GM19397 (cell line): ENCODE data around the gene RAD51B.
"Not testable (repeated sequence)": the region's sequence is repeated elsewhere in the genome, so short reads cannot be mapped to it uniquely, and the experiment has no call there.

Source experiments
- ATAC-seq: cut with Tn5 transposase; IDR thresholded peaks from one replicate; pipeline ENCODE4 v1.9.1; 2021; ENCODE audit warnings: mild to moderate bottlenecking, moderate library complexity; ENCODE audit not compliant: unreplicated experiment

Gene RAD51B

GRCh38 chr14:68106456-68106855 is 286.9 kb downstream of the RAD51B start:
- no peak for ATAC-seq

DNA sequence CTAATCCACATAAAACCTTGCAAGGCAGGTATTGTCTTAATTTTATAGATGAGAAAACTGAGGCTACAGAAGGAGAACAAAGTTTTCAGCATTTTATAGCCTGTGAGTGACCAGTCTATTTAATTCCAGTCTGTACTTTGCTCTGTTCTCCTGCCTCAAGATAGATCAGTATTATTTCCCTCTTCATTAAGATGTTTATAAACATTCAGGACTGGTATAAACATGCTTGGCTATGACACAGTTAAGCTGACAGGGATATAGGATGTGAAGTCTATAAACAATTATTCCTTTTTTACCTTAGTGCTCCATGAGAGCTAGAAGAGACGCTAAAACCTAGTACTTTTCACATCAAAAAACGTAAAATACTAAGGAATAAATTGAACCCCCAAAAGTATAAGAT is 287.3 kb downstream of the RAD51B start:
- no peak for ATAC-seq

DNA sequence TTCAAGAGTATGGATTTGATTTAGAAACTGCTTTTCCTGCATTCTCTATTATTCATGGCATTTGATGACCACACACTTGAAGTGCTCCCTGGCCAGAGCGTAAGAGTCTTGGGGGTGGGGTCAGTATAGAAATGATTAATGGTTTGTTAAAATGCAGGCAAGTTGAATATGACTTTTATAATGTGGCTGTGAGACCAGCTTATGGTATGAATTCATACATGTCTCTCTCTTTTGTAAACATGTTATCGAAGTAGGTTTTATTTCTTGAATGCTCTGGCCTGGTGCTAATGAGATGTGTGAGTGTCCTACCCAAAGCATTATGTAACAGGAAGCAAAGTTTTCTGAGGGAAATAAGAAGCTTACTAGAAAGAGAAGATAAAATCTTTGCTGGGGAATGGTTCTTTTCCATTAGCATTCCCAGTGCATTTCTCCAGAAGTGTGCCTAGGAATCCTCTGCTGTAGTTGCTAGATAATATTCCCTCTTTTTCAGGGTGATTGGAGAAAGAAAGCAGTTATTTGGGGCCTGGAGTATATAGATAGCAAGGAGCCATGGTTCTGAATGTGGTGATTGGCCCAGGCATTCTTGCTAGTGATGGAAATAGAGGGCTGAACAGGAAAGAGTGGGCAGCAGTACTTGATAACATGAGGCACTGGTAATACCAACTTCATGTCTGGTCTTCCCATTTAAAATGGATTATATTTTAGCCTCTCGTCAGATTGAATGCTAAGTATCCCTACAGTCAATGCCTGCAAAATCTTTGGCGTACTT is 289.7 kb downstream of the RAD51B start:
- no peak for ATAC-seq

DNA sequence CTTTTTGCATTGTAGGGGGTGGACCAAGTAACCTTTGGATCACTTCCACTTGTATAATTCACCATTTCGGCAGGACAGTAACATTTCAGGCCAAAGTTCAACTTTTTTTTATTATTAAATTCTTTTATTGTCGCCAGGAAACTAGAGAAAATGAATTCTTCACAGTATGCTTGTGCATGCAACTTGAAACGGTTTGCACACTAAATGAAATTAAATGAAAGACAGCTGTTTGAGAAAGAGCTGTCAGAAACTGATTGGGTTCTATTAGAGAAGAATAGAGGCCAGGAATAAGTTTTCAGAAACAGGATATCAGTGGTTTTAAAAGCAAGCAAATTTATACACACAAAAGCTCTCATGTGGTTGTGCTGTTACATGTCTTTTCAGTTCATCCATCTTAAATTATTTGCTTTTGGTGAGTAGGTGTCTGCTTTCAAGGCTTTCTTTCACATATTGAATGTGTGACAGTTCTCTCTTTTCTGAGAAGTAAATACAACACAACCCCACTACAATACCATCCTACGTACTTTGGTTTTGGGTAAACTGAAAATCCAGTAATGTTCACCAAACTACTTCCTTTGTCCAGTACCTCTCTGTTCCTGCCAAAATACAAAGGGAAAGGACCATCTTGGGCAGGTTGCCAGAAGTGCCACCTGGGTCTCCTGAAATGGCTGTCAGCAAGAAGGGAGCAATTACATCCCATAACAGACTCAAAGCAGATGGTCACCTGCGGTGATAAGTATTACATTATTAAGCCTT is 291.7 kb downstream of the RAD51B start:
- ATAC-seq: no peak

DNA sequence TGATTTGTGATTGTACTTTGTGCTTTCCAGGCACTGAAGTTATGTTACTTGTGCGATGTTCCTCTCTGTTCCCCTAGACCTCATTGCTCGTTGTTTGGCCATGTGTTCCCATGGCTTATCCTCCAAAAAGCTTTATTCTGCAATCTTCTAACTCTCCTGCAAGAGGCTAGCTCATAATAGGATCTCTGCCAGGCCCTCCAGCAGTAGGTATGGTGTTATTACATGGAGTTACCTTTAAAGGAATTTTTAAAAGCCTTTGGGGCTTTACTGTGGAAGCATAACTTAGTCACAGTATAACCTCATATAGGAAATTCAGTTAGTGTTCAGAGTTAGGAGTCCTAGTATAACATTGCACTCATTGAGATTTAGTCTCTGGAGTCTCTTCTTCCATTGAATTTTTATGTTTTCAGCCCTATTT is 292.3 kb downstream of the RAD51B start:
- ATAC-seq: no peak

DNA sequence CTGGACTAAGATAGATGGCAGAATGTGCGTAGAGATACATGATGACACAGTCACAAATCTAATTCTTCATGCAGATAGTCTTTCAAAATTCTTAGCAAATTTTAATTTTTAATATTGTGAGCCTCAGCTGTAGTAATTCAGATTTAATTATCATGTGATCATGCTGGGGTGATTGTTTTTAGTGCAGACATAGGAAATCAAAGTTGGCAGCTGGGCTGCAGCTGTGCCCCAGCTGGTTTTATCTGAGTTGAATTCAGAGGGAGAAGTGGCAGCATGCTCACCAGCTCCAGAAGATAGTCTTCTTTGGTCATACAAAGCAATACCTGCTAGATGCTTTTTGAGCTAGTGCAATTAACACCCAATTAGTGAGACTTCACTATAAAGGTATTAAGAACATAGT is 292.9 kb downstream of the RAD51B start:
- no peak for ATAC-seq

- ATAC-seq: no peak
These were observed 293.9 kb downstream of the RAD51B start for GRCh38 chr14:68113343-68113930.

GRCh38 chr14:68115952-68116351 is 296.4 kb downstream of the RAD51B start:
- not testable (repeated sequence) for ATAC-seq

DNA sequence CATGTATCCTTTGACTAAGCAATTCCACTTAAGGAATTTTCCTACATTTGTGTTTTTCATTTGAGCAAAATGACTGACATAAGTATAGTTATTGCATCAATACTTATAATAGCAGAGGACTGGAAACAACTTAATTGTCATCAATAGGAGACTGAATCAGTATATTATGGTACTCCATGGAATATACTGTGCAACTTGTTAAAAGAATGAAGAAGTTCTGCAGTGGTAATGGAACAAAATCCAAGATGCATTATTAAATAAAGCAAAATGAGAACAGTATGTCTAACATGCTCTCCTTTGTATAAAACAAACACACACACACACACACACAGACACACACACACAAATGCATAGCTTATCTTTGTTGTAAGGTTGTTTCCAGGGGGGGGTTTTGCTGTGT is 303.1 kb downstream of the RAD51B start:
- ATAC-seq: no peak

DNA sequence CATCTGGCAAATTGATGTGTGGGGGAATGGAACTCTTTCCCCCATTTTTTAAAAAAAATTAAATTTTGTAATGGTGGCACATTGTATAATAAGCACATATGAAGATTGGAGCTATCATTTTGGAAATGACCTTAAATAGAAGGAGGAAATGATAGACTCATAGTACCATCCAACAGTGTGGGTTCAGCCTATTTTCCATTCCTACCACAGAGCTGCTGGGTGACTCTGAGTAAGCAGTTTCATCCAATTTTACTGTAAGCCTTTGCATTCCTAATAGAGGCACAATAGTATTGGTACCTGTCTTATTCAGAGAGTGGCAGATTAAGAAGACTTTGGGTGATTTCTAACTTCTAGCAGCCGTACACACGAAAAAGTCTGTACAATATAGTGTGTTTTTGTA is 304.5 kb downstream of the RAD51B start:
- ATAC-seq: no peak

DNA sequence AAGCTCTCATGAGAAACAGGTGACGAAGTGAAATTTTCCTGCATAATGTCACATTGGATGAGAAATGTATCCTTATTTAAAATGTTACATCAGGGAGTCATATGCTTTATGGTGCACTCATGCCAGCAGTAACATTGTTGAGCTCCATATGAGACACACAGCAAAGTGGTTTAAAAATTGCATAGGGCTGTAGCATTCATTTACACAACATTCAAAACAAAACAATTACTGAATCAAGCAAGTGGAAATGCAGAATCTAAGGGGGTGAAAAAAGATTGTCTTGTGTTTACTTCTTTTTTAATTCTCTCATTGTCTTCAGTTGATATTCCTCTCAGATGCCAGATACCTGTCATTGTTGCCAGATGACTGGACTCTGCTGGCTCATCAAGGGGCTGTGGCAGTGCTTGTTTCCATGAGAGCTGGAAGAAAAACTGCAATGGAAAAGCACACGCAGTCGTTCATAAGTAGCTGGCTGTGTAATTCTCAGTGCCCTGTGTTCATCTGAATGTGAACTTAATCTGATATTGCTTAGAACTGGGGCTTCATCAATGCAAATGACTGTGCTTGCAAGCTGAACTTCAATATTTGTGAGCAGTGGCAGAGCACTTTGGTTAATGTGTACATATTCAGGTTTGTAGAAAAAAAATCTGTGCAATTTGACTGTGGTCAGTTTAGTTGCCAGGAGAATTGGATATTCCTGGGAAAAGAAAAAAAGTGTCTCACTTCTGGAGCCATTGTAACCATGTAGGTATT is 305.6 kb downstream of the RAD51B start:
- ATAC-seq: no peak

DNA sequence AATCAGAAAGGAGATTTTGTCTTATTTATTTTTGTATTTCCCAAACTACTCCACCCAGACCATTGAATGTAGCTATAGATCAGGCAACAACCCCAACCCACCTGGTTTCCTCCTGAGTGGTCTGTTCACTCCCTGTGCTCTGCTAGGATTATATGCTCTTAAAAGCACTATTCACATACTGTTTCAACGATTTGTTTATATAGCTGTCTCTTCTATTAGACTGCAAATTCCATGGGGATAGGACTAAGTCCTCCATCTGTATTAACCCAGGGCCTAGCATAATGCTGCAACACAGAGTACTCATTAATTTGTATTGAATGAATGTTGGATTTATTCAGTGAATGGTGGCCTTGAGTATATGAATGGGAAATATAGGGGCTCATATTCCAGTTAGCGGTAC is 307.6 kb downstream of the RAD51B start:
- ATAC-seq: no peak

GRCh38 chr14:68131907-68132306 is 312.3 kb downstream of the RAD51B start:
- ATAC-seq: no peak

DNA sequence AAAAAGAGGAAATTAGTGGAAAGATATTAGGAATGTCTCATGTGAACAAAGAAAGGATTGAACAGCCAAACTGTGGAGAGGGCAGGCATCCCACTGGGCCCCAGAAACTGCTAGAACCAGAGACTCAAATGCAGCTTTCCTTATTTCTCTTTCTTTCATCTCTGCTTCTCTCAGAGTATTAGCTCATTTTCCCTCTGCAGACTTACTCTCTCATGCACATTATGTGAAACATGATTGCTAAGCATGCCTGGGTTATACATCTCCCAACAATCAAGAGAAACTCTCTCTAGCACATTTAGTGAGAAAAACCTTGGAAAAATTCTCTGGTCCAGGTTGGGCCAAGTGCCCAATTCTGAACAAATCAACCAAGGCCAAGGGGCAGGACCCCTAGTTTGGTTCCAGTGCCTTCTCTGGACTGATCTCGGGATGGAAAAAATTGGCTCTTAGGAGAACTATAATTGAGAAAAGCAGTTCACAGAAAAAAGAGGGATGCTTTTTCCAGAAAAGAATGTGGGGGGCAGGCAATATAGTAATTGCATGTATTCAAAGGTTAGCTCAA is 313.1 kb downstream of the RAD51B start:
- ATAC-seq: no peak

DNA sequence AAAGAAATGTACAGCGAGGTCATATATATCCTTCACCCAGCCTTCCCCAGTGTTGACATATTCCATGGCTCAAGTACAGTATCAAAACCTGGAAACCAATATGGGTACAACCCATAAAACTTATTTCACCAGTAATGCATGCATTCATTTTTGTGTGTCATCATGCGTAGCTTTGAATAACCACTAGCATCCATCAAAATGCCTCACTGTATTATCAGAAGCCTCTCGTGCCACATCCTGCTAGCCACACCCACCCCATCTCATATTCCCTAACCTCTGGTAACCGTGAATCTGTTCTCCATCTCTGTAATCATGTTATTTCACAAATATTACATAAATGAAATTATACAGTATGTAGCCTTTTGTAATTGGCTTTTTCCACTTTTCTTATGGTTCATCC is 314.3 kb downstream of the RAD51B start:
- ATAC-seq: no peak

DNA sequence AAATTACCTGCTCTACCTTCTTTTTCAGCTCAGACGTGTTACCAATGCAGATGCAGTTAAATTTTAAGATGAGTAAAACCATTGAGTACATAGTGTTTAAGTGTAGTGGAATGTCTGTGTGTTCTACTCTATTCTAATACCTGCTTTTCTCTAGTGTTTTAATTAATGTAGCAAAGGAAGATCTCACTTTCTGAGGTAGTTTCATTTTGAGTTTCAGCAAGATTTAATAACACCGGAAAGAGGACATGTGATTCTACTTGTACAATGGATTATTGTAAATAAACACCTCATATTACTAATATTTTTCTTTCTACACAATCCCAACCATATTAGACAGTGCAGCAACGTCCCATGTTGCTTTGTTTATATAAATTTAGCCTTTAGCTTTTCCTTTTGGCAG is 315.4 kb downstream of the RAD51B start:
- ATAC-seq: no peak

GRCh38 chr14:68135566-68135965 is 316.0 kb downstream of the RAD51B start:
- ATAC-seq: no peak

DNA sequence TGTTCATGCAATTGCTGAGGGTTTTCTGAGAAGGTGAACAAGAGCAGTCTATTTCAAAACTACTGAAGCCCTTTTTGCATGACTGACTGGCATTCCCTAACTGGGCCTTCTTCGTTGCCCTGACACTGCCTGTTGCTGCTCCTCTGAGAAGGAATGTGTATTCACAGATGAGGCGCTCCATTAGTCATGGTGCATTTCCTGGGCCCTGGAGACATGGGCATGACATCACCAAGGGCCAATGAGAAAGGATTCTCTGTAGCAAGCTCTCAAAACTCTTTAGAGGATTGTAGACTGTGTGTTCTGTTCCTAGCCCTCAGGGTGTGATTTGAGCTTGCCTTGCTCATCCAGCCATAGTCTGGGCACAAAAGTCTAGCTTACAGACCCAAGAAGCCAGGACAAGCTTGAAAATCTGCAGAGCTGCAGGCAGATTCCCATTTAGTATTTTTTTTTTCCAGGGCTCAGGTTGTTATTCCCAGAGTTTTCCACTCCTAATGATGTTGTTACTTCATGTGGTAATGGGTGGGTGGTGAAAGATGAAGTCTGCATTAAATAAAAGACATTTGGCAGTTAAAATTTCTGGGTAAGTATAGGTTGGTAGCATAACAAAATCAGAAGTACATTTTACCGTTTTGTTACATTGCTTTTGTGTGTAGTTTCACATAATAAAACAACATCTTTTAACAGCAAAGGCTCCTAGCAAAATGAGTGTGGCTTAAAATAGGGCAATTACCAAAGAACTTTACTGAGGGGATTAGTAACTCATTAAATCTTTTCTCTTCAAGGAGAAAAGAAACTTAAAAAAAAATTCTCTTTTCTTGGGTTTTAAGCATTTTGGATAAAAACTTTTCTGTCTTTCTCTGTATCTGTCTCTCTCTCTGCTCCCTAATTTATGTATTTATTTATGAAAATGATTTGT is 318.4 kb downstream of the RAD51B start:
- ATAC-seq: no peak

DNA sequence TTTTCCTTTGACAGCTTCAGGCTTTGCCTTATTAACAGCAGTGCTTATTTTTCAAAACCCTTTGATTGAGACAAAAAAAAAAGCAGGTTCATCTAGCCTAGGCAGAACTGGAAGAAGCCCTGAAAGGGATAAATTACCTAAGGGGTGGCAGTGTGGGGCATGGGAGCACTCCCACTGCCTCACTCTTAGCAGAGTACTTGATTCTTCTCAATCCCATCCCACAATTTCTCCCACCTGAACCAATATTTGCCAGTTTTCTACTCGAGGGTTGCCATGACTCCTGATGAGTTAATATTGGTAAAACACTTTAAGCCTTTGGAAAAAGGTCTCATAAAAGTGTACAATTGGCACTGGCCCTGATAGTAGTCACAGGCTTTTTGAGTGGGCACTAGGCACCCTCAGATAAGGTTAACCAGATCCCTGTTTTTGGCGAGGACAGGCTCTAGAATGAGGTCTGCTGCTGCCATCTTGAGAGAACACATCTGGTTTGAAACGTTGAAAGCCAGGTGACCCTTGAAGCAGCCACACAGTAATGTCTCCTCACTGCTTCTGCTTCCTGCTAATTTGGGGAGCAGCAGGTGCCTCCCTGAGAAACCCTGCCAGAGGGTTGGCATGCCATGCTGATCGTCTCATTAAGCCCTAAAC is 320.0 kb downstream of the RAD51B start:
- no peak for ATAC-seq
